ENCODE measurements around the gene CCDC184. TPM values are rescaled to one million over a fixed set of nuclear protein-coding genes. Genes with fewer than 3 reads are reported as not detected.

Gene CCDC184
- total RNA-seq, 1 donor: 0.54 TPM

- no peak for DNase-seq (ENCODE audit: low read depth in 2 of 3, low spot score in 2 of 3)
These were observed 5.5 kb upstream of the CCDC184 start for GRCh38 chr12:48177982-48178381.

- DNase-seq (ENCODE audit: low read depth in 2 of 3, low spot score in 2 of 3): no peak
These were observed 4.0 kb upstream of the CCDC184 start for GRCh38 chr12:48179466-48179865.

GRCh38 chr12:48180424-48180823 is 3.0 kb upstream of the CCDC184 start:
- no peak for DNase-seq (ENCODE audit: low read depth in 2 of 3, low spot score in 2 of 3)

- DNase-seq (ENCODE audit: low read depth in 2 of 3, low spot score in 2 of 3): no peak
These were observed 2.5 kb upstream of the CCDC184 start for GRCh38 chr12:48180857-48181495.

- DNase-seq (ENCODE audit: low read depth in 2 of 3, low spot score in 2 of 3): no peak
These were observed 813 bp upstream of the CCDC184 start for GRCh38 chr12:48182631-48183030.

- DNase-seq (ENCODE audit: low read depth in 2 of 3, low spot score in 2 of 3): no peak
These were observed 568 bp downstream of the CCDC184 start for GRCh38 chr12:48183876-48184548.

- DNase-seq (ENCODE audit: low read depth in 2 of 3, low spot score in 2 of 3): no peak
These were observed 1.1 kb downstream of the CCDC184 start for GRCh38 chr12:48184549-48184922.

- DNase-seq (ENCODE audit: low read depth in 2 of 3, low spot score in 2 of 3): no peak
These were observed 1.9 kb downstream of the CCDC184 start for GRCh38 chr12:48185181-48185919.

GRCh38 chr12:48187916-48188695 is 4.7 kb downstream of the CCDC184 start:
- no peak for DNase-seq (ENCODE audit: low read depth in 2 of 3, low spot score in 2 of 3)

- peak in 2 of 3 donors; percentile 71 to 85 for DNase-seq (ENCODE audit: low read depth in 2 of 3, low spot score in 2 of 3)
These were observed 6.1 kb downstream of the CCDC184 start for GRCh38 chr12:48189331-48190125.

GRCh38 chr12:48191096-48191495 is 7.7 kb downstream of the CCDC184 start:
- DNase-seq (ENCODE audit: low read depth in 2 of 3, low spot score in 2 of 3): no peak

GRCh38 chr12:48192861-48193260 is 9.4 kb downstream of the CCDC184 start:
- no peak for DNase-seq (ENCODE audit: low read depth in 2 of 3, low spot score in 2 of 3)

- no peak for DNase-seq (ENCODE audit: low read depth in 2 of 3, low spot score in 2 of 3)
These were observed 10.2 kb downstream of the CCDC184 start for GRCh38 chr12:48193623-48194022.

GRCh38 chr12:48194799-48195201 is 11.4 kb downstream of the CCDC184 start:
- DNase-seq (ENCODE audit: low read depth in 2 of 3, low spot score in 2 of 3): no peak

- peak; percentile 31 to 61 (median 33) for DNase-seq (ENCODE audit: low read depth in 2 of 3, low spot score in 2 of 3)
These were observed 14.1 kb downstream of the CCDC184 start for GRCh38 chr12:48197549-48197970.

- peak; percentile 73 to 96 (median 91) for DNase-seq (ENCODE audit: low read depth in 2 of 3, low spot score in 2 of 3)
These were observed 14.7 kb downstream of the CCDC184 start for GRCh38 chr12:48197971-48198671.

- DNase-seq (ENCODE audit: low read depth in 2 of 3, low spot score in 2 of 3): no peak
These were observed 15.2 kb downstream of the CCDC184 start for GRCh38 chr12:48198672-48198971.

- DNase-seq (ENCODE audit: low read depth in 2 of 3, low spot score in 2 of 3): no peak
These were observed 15.5 kb downstream of the CCDC184 start for GRCh38 chr12:48198985-48199384.

- DNase-seq (ENCODE audit: low read depth in 2 of 3, low spot score in 2 of 3): peak in 1 of 3 donors; percentile 45
These were observed 16.4 kb downstream of the CCDC184 start for GRCh38 chr12:48199774-48200221.

GRCh38 chr12:48201091-48201490 is 17.6 kb downstream of the CCDC184 start:
- no peak for DNase-seq (ENCODE audit: low read depth in 2 of 3, low spot score in 2 of 3)

Data from hematopoietic multipotent progenitor cell (in vitro differentiated cells).